ENCODE measurements around the gene GPR146. TPM values are rescaled to one million over a fixed set of nuclear protein-coding genes. Genes with fewer than 3 reads are reported as not detected.
"Not testable (repeated sequence)": the region's sequence is repeated elsewhere in the genome, so short reads cannot be mapped to it uniquely, and the experiment has no call there.

GPR146 gene
- total RNA-seq, 1 donor = 33.9 TPM

- DNase-seq (ENCODE audit: low read depth in 2 of 3, low spot score in 2 of 3) = peak in 1 of 3 donors; percentile 65
Measured at GRCh38 chr7:1073142-1073977, 29.0 kb downstream of the GPR146 start.

GRCh38 chr7:1074018-1074417 lies 29.7 kb downstream of the GPR146 start:
- DNase-seq (ENCODE audit: low read depth in 2 of 3, low spot score in 2 of 3) = not testable (repeated sequence)

DNA sequence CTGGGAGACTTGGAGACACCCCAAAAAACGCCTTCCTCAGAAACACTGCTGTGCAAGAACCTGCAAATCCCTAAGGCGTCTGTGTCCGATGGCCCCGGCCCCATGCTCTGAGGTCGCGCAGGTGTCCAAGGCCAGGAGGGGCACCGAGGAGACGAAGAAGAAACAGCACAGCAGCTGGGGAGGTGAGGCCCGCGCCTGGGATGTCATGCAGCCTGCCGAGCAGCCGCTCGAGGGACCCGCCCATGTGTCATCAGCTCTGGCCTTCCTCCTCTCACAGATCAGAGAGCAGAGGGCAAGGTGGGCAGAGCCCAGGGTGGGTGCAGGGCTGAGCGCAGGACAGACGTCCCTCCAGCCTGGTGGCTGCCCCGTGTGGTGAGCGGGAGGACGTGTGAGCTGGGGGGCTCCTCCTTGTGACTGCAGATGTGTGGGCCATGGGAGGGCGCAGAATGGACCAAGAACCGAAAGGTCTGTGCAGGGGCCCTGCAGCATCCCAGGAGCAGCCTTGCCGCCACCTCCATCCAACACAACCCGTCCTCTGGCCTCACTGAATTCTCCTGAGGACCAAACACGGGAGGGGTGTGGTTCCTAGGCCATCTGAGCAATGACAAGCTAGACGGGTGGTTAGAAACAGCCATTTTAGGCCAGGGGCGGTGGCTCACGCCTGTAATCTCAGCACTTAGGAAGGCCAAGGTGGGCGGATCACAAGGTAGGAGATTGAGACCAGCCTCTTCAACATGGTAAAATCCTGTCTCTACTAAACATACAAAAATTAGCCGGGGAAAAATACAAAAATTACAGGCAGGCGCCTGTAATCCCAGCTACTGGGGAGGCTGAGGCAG lies 30.5 kb downstream of the GPR146 start:
- no peak for DNase-seq (ENCODE audit: low read depth in 2 of 3, low spot score in 2 of 3)

DNA sequence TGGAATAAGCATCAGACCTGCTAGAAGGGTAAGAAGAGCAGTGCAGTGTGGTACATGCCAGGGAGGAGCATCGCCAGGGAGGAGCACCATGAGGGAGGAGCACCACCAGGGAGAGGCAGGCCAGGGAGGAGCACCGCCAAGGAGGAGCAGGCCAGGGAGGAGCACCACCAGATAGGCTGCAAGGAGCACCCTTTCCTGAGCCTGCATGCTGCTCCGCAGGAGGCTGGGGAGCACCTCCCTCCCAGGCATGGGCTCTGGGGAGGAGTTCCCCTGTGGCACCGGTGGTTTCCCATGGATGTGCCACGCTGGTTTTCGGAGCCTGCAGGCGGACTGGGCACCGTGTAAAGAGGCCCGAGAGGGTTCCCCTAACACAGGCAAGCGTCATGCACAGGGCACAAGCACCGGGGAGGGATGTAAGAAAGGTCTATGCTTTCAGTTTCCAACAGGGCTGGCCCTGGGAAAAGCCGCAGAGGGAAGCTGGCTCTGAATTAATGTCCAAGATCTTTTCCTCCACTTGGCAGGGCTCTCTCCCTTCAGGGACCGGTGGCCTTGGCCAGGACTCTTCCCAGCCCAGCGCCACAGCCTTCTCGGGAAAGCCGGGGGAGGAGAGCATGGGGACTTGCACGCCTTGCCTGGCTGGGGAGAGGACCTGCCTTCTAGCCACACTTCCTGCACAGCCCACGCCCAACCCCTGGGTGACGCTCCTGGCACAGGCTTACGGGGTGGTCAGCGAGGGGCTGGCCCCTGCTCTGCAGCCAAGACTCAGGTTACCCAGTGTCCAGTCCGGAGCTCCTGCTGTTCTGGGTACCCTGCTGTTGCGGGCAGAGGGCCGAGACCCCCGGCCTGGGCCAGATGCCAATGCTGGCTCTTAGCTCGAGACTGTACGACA lies 32.1 kb downstream of the GPR146 start:
- no peak for DNase-seq (ENCODE audit: low read depth in 2 of 3, low spot score in 2 of 3)

DNA sequence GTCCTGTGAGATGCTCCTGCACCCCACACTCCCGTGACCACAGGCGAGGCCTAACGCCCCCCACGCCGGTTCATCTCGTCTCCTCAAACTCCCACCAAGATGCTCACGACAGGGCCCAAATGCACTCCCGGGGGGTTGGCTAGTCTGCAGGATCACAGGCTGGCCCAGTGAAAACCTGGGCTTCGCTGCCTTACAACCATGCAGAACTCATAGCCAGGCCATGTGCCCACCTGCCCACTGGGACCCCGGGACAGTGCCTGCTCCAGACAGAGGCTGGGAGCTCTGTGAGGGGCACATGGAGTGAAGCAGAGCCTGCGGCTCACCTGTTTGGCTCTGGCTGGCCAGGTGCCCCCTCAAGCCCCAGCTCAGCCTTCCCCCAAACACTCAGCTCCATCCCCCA lies 34.2 kb downstream of the GPR146 start:
- no peak for DNase-seq (ENCODE audit: low read depth in 2 of 3, low spot score in 2 of 3)

DNA sequence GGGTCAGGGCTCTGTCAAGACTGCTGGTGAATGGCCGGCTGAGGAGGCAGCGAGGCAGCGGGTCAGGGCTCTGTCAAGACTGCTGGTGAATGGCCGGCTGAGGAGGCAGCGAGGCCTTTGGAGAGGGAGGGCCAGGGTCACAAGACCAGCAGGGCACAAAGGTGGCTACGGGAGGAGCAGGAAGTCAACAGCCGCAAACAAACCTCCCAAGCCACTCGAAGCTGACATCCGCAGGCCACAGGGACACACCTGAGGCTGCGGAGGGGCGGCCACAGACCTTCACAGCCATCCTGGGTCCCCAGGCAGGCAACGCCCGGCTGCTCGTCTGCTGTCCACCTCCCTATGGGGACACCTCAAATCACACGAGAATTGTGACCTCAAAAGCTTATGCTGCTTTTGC lies 34.6 kb downstream of the GPR146 start:
- no peak for DNase-seq (ENCODE audit: low read depth in 2 of 3, low spot score in 2 of 3)

GRCh38 chr7:1079546-1079945 lies 35.2 kb downstream of the GPR146 start:
- no peak for DNase-seq (ENCODE audit: low read depth in 2 of 3, low spot score in 2 of 3)

DNA sequence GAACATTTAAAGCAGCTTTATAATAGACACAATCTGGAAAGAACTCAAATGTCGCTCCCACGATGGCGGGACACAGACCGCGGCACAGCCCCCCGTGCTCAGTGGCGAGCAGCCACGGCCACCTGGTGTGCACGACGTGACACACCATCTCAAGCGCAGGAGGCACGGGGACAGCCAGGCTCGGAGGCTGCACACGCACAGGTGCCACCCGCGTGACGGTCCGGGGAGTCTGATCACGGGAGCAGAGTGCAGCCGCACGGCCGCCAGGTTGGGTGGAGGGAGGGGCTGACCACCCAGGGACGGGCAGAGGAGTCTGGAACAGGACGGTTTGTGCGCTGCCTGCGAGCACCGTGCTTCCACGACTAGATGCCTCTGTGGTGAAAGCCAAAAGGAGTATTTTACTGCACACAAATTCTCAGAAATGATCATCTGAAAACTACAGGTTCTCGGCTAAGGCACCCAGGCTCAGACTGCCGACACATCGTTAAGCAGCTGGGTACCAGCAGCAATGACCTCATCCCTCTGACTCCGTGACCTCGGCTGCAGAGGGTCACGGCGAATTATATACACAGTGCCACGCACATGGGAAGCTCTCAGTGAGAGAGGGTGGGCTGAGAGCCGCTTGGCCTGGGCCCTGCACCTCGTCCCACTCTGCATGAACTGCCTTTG lies 36.0 kb downstream of the GPR146 start:
- DNase-seq (ENCODE audit: low read depth in 2 of 3, low spot score in 2 of 3) = no peak

DNA sequence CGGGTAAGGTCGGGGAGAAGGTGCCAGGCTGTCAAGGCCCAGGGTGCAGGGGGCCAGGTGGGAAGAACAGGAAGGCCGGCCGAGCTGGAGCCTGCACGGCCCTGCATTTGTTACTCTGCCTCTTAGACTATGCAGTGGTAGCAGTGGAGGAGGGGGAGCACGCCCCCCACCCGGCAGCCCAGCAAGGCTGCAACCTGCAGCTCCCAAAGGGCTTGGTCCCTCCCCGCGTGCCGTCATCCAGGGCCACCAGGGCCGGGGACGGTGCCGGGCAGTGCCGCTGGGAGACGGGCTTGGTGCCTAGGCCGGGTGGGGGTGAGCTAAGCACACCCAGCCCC lies 36.5 kb downstream of the GPR146 start:
- no peak for DNase-seq (ENCODE audit: low read depth in 2 of 3, low spot score in 2 of 3)

- no peak for DNase-seq (ENCODE audit: low read depth in 2 of 3, low spot score in 2 of 3)
Measured at GRCh38 chr7:1081336-1081735, 37.0 kb downstream of the GPR146 start.

DNA sequence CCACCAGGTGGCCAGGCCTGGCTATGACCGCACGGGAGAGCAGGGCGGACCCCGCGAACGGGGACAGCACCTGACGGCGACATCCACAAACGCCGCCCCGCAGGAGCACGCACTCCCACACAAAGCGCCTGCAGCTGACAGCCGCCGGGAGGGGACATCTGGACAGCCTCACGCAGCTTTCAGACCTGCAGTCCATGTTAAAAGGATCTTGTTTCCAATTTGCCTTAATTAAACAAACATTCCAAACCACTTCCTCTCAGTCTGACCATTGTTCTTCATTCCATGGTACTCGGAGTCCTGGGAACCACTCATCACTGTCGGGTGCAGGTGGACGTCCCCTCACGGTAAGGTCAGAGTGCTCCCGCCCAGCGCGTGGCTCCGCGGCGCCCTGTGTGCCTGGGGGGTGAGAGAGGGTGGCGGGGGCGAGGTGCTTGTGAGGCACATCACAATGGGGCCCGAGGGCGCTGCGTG lies 37.6 kb downstream of the GPR146 start:
- DNase-seq (ENCODE audit: low read depth in 2 of 3, low spot score in 2 of 3) = no peak

DNA sequence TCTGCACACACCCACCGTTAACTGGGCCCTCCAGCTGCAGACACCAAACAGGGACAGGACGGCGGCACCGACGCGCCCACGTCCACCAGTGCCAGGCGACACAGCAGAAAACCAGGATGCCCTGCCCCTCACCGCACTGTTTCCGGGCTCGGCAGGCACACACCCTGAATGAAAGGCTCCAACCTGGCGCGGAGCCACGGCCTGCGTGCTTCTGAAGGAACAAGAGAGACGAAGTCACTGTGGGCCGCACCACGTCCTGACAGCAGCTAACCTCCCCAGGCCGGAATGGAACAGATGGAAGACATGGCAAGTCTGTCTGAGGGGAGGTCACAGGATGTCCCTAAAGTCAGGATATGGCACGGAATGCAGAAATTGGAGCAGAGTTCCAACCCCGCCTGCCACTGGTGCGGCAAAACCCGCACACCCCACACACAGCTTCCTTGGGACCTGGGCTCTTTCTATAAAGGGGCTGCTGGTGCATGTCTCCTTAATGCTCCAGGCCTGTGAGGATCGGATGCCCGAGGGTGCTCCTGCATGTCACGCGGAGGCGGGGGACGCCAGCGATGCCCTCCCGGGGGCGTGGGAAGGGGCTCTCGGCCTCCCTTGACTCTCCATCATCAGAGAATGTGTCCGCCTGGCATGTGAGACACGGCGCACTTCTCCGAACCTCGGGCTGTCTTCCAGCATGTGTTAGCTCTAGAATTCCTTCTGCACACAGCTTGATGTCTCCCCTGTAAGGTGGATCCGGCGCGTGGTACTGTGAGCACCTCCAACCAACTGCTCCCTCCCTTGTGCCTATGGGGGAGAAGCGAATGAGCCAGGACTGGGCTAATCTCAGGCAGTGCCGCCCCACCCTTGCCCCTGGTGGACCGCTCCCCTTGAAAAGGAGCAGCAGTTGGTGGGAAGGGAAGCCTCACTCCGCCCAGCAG lies 39.6 kb downstream of the GPR146 start:
- DNase-seq (ENCODE audit: low read depth in 2 of 3, low spot score in 2 of 3) = no peak

- DNase-seq (ENCODE audit: low read depth in 2 of 3, low spot score in 2 of 3) = no peak
Measured at GRCh38 chr7:1085266-1085665, 40.9 kb downstream of the GPR146 start.

GRCh38 chr7:1085910-1086421 lies 41.6 kb downstream of the GPR146 start:
- DNase-seq (ENCODE audit: low read depth in 2 of 3, low spot score in 2 of 3) = no peak

DNA sequence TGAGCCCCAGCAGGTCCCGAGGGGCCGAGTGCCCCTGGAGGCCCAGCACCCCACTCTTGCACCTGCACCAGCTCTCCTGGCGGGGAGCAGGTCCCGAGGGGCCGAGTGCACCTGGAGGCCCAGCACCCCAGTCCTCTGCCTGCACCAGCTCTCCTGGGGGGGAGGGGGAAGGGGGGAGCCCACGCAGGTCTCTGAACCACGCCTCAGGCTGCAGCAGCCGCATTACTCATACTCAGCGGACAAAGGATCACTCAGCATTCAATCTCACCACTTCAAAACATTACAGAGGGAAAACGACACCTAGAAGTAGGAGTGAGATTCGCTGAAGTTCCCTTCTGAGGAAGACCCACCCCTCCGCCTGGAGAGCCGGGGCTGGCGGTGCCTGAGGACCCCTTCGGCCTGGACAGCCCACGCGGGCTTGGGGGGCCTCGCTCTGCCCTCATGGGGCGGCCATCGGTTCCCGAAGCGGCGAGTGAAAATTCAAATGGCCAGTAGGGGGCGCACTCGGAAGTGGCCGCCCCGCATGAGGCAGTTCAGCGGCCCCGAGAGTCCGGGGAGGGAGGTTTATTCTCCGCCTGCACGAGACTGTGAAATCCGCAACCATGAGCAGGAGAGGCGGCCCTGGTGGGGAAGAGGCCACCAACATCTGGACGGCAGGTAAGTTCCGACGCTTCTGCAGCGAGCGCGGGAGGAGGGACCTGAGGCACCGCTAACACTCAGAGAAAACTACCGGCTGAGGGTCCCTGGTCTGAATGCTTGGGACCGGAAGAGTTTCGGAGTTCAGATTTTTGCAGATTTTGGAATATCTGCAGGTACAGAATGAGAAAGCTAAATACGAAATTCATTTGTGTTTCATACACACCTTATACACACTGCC lies 42.5 kb downstream of the GPR146 start:
- peak; percentile 58 to 75 (median 63) for DNase-seq (ENCODE audit: low read depth in 2 of 3, low spot score in 2 of 3)

DNA sequence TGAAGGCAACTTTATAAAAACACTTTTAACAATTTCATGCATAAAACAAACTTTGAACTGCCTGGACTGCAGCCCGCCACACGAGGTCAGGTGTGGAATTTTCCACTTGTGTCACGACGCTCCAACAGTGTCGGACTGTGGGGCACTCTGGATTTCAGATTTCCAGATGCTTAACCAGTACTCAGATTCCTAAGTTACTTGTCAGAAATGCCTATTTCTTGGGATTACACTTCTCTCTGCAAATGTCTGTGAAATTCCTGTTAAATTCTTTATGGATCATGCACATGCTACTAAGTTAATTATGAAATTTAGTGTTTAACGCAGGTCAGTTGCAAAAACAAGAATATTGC lies 43.1 kb downstream of the GPR146 start:
- DNase-seq (ENCODE audit: low read depth in 2 of 3, low spot score in 2 of 3) = no peak

DNA sequence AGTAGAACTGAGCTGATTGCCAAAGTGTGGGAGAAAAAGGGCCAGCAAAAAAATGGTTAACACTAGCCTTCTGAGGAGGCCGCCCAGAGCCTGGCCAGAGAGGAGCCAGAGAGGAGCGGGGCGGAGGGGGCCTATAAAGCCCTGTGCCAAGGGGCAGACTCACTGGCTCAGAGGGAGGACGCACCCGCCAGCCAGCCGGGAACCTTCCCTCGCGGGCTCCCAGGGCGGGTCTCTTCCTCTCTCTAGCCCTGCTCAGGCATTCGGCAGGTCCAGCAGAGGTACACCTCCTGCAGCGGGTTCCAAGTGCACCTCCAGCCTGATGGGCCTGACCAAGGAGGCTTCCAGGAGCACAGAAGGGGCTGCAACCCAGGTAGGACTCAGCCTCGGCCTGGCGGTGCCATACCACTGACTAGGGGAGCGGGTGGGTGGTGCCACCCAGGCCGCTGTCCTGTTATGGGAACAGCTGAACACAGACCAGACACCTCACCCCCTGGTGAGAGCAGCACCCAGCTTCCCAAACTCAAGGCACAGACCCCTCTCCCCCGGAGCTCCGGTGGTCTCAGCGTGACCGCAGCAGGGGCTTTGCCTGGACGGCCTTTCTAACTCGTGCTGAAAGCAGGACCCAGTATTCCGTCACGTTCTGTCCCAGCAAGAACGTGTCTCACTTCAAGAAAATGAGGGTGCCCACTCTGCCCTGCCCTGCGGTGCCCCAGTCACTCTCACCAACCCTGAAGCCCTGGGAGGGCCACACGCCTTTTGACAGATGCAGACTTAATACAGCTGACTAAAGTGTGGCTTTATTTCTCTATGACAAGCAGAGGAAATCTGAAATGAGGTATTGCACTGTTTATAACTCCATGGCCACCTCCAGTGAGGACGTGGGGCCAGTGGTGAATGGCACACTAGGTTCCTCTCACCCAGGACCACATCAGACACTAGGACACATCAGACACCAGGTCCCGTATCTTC lies 43.9 kb downstream of the GPR146 start, which contains the start of gene GPER1:
Gene GPER1 (plus strand): TSS at position 162 of the 969 bp plus-strand sequence. CDS start 3,616 bp downstream, outside the sequence.
- no peak for DNase-seq (ENCODE audit: low read depth in 2 of 3, low spot score in 2 of 3)

Measured in hematopoietic multipotent progenitor cell (in vitro differentiated cells).